Measurements from ENCODE around the gene FSD1. TPM values are rescaled to one million over a fixed set of nuclear protein-coding genes. Genes with fewer than 3 reads are reported as not detected.

Gene FSD1
- total RNA-seq, 4 donors from 2014 or later = 1.0 to 8.4 (median 1.4) TPM; not detected in 1

- peak in 2 of 3 donors; percentile 74 to 80 for DNase-seq
- Histone ChIP-seq H3K9me3 (no peaks in the 10 kb centered on the region), H3K36me3 (no peaks in the 10 kb centered on the region), H3K27ac (peak overlapping the region; percentile 53 to 91 (median 86)), H3K4me3 (peak overlapping the region; percentile 34 to 61 (median 45)), H3K27me3 (no peaks in the 10 kb centered on the region), H3K4me1 (peaks cover 0 to 27% (median 0%) of the 10 kb centered on the region in 4 donors)
- TF ChIP-seq CTCF (IDR thresholded peaks at IDR 0.05) (no peak), POLR2A (IDR thresholded peaks at IDR 0.05) (peak; percentile 33 to 49)
These were observed 33.6 kb downstream of the FSD1 start for GRCh38 chr19:4337906-4338440.

GRCh38 chr19:4338441-4339355 lies 34.3 kb downstream of the FSD1 start, which contains the start of gene STAP2:
Gene STAP2 (minus strand): TSS chr19:4338827. CDS start chr19:4338753, 74 bp downstream.
- Histone ChIP-seq H3K4me1 (peaks cover 0 to 27% (median under 1%) of the 10 kb centered on the region in 4 donors), H3K27me3 (no peaks in the 10 kb centered on the region), H3K36me3 (no peaks in the 10 kb centered on the region), H3K27ac (peak within 1 kb of the TSS; percentile 53 to 91 (median 86)), H3K9me3 (no peaks in the 10 kb centered on the region), H3K4me3 (peak within 1 kb of the TSS; percentile 34 to 61 (median 45))
- TF ChIP-seq POLR2A (IDR thresholded peaks at IDR 0.05) (peak; percentile 41 to 49), CTCF (IDR thresholded peaks at IDR 0.05) (no peak)
- peak in 2 of 3 donors; percentile 81 to 87 for DNase-seq

GRCh38 chr19:4342314-4342614 lies 37.9 kb downstream of the FSD1 start:
- DNase-seq = no peak
- TF ChIP-seq POLR2A (IDR thresholded peaks at IDR 0.05) (peak in 1 of 2 donors; percentile 57), CTCF (IDR thresholded peaks at IDR 0.05) (no peak)
- Histone ChIP-seq H3K9me3 (no peaks in the 10 kb centered on the region), H3K36me3 (peaks cover 0 to 13% (median 0%) of the 10 kb centered on the region in 3 donors), H3K27me3 (no peaks in the 10 kb centered on the region), H3K27ac (peak overlapping the region; percentile 85 to 99 (median 92)), H3K4me1 (peaks cover 0 to 39% (median 6%) of the 10 kb centered on the region in 4 donors), H3K4me3 (peak overlapping the region; percentile 48 to 96 (median 68))

- peaks cover 0 to 39% (median 6%) of the 10 kb centered on the region in 4 donors for H3K4me1 ChIP-seq
These were observed 38.4 kb downstream of the FSD1 start for GRCh38 chr19:4342615-4343369.

More at GRCh38 chr19:4342615-4343369, 38.4 kb downstream of the FSD1 start:
- DNase-seq = peak; percentile 91 to 98 (median 96)
- Histone ChIP-seq H3K4me3 (peak overlapping the region; percentile 61 to 99 (median 86)), H3K27me3 (no peaks in the 10 kb centered on the region), H3K36me3 (peaks cover 0 to 17% (median 0%) of the 10 kb centered on the region in 3 donors), H3K9me3 (no peaks in the 10 kb centered on the region), H3K27ac (peak overlapping the region; percentile 85 to 99 (median 92))
- TF ChIP-seq POLR2A (IDR thresholded peaks at IDR 0.05) (peak in 1 of 2 donors; percentile 65), CTCF (IDR thresholded peaks at IDR 0.05) (peak in 5 of 6 experiments; percentile 13 to 58 (median 37))

All from Peyer's patch (tissue), 4 donors.